Trophoblast cell (in vitro differentiated cells and primary cell): ENCODE data around the gene GNGT2.

Source experiments
- DNase-seq, 2 donors: peaks; one replicate each; pipeline ENCODE4 v3.0.0-alpha.2; 2016
- H2AFZ ChIP-seq: 2 replicates; pipeline ENCODE4 v1.6.1; 2013; ENCODE audit warnings: low read length, moderate library complexity, mild to moderate bottlenecking; ENCODE audit not compliant: insufficient read depth, poor library complexity
- H2AK5ac ChIP-seq: 2 replicates; pipeline ENCODE4 v1.6.1; 2013; ENCODE audit warnings: mild to moderate bottlenecking, low read length
- H2BK120ac ChIP-seq: 2 replicates; pipeline ENCODE4 v1.6.1; 2013; ENCODE audit warnings: low read length, mild to moderate bottlenecking, moderate library complexity; ENCODE audit not compliant: insufficient read depth, poor library complexity
- H2BK12ac ChIP-seq: 2 replicates; pipeline ENCODE4 v1.6.1; 2013; ENCODE audit warnings: mild to moderate bottlenecking, low read length, moderate library complexity
- H2BK5ac ChIP-seq: 2 replicates; pipeline ENCODE4 v1.6.1; 2013; ENCODE audit warnings: low read length, low read depth, moderate library complexity, mild to moderate bottlenecking; ENCODE audit not compliant: poor library complexity
- H3K14ac ChIP-seq: 2 replicates; pipeline ENCODE4 v1.6.1; 2013; ENCODE audit warnings: mild to moderate bottlenecking, low read length
- H3K18ac ChIP-seq: 2 replicates; pipeline ENCODE4 v1.6.1; 2013; ENCODE audit warnings: mild to moderate bottlenecking, low read length
- H3K23ac ChIP-seq: 2 replicates; pipeline ENCODE4 v1.6.1; 2013; ENCODE audit warnings: low read length
- H3K27ac ChIP-seq: 2 replicates; pipeline ENCODE4 v1.5.1; 2013; ENCODE audit warnings: low read depth, mild to moderate bottlenecking, inconsistent platforms, low read length, moderate library complexity
- H3K27me3 ChIP-seq: 2 replicates; pipeline ENCODE4 v1.6.1; 2013; ENCODE audit warnings: inconsistent platforms, mild to moderate bottlenecking, low read length, moderate library complexity; ENCODE audit not compliant: insufficient read depth
- H3K36me3 ChIP-seq, 2 experiments: 1 replicate in 1 of 2; 2 replicates in 1 of 2; pipeline ENCODE4 v1.6.1; 2013; ENCODE audit warnings: low read length in 2 of 2, mild to moderate bottlenecking in 2 of 2, moderate library complexity in 1 of 2; ENCODE audit not compliant: insufficient read depth in 2 of 2, control insufficient read depth in 1 of 2
- H3K4ac ChIP-seq: 2 replicates; pipeline ENCODE4 v1.6.1; 2013; ENCODE audit warnings: low read depth, mild to moderate bottlenecking, low read length, moderate library complexity
- H3K4me1 ChIP-seq, 2 experiments: 1 replicate in 1 of 2; 2 replicates in 1 of 2; pipeline ENCODE4 v1.6.1; 2013; ENCODE audit warnings: low read length in 2 of 2, mild to moderate bottlenecking in 2 of 2, moderate library complexity in 1 of 2; ENCODE audit not compliant: insufficient read depth in 2 of 2, control insufficient read depth in 1 of 2
- H3K4me2 ChIP-seq: 2 replicates; pipeline ENCODE4 v1.6.1; 2013; ENCODE audit warnings: inconsistent platforms, mild to moderate bottlenecking, low read length, moderate library complexity
- H3K4me3 ChIP-seq: 2 replicates; pipeline ENCODE4 v1.5.1; 2013; ENCODE audit warnings: mild to moderate bottlenecking, low read depth, low read length, inconsistent platforms
- H3K79me1 ChIP-seq: one replicate; pipeline ENCODE4 v1.6.1; 2013; ENCODE audit warnings: low read length
- H3K79me2 ChIP-seq: 2 replicates; pipeline ENCODE4 v1.6.1; 2013; ENCODE audit warnings: low read length, mild to moderate bottlenecking; ENCODE audit not compliant: control insufficient read depth, insufficient read depth, poor library complexity
- H3K9ac ChIP-seq: 2 replicates; pipeline ENCODE4 v1.6.1; 2013; ENCODE audit warnings: mild to moderate bottlenecking, low read length
- H3K9me3 ChIP-seq: 2 replicates; pipeline ENCODE4 v1.6.1; 2013; ENCODE audit warnings: low read depth, mild to moderate bottlenecking, control low read depth, inconsistent platforms, low read length; ENCODE audit not compliant: insufficient read depth
- H4K12ac ChIP-seq: 2 replicates; pipeline ENCODE4 v1.6.1; 2013; ENCODE audit warnings: low read depth, mild to moderate bottlenecking, low read length, moderate library complexity
- H4K8ac ChIP-seq: 2 replicates; pipeline ENCODE4 v1.6.1; 2013; ENCODE audit warnings: low read depth, mild to moderate bottlenecking, low read length, moderate library complexity
- H4K91ac ChIP-seq: one replicate; pipeline ENCODE4 v1.6.1; 2013; ENCODE audit warnings: low read depth, mild to moderate bottlenecking, low read length, moderate library complexity
- WGBS: extraction: QIAGEN DNeasy Blood & Tissue Kit; methylation state at CpG from one replicate; pipeline ENCODE4 v1.1.7; 2013; ENCODE audit warnings: missing lambda C conversion rate; ENCODE audit not compliant: insufficient read length, insufficient coverage; ENCODE audit errors: extremely low coverage; 5-methylcytosine and 5-hydroxymethylcytosine counted together

GNGT2 gene

GRCh38 chr17:49209061-49209571, 1.3 kb downstream of the GNGT2 start:
- DNase-seq: no peak
- Histone ChIP-seq H4K8ac (no peak overlapping the region), H3K4me1 (peaks cover 3 to 6% of the 10 kb centered on the region in 2 experiments), H2AFZ (no peak overlapping the region), H2BK12ac (no peak overlapping the region), H2BK120ac (no peak overlapping the region), H3K27ac (no peak overlapping the region), H3K79me2 (no peaks in the 10 kb centered on the region), H3K9me3 (no peaks in the 10 kb centered on the region), H3K4me3 (no peak overlapping the region), H3K36me3 (no peaks in the 10 kb centered on the region), H4K91ac (no peak overlapping the region), H3K4ac (no peak overlapping the region), H3K14ac (no peak overlapping the region), H2BK5ac (no peak overlapping the region), H3K4me2 (no peak overlapping the region), H3K79me1 (no peaks in the 10 kb centered on the region), H3K23ac (no peak overlapping the region), H2AK5ac (no peak overlapping the region), H3K27me3 (no peaks in the 10 kb centered on the region), H3K18ac (no peak overlapping the region), H3K9ac (no peak overlapping the region), H4K12ac (no peak overlapping the region)
- no CpG with 5 or more reads among the region's 10 CpGs for WGBS

GRCh38 chr17:49204516-49204915, 5.9 kb downstream of the GNGT2 start:
- Histone ChIP-seq H3K23ac (no peak overlapping the region), H3K18ac (no peak overlapping the region), H4K8ac (no peak overlapping the region), H4K91ac (no peak overlapping the region), H3K4me3 (no peak overlapping the region), H2AK5ac (no peak overlapping the region), H3K4ac (no peak overlapping the region), H3K27ac (no peak overlapping the region), H3K79me2 (no peaks in the 10 kb centered on the region), H4K12ac (no peak overlapping the region), H3K9me3 (no peaks in the 10 kb centered on the region), H3K9ac (no peak overlapping the region), H3K79me1 (no peaks in the 10 kb centered on the region), H2AFZ (no peak overlapping the region), H2BK120ac (no peak overlapping the region), H3K27me3 (no peaks in the 10 kb centered on the region), H2BK5ac (no peak overlapping the region), H2BK12ac (no peak overlapping the region), H3K14ac (no peak overlapping the region), H3K36me3 (no peaks in the 10 kb centered on the region), H3K4me1 (no peaks in the 10 kb centered on the region), H3K4me2 (no peak overlapping the region)
- DNase-seq: no peak
- WGBS: no CpG with 5 or more reads among the region's 2 CpGs

GRCh38 chr17:49203796-49204195, 6.6 kb downstream of the GNGT2 start:
- H4K12ac ChIP-seq: no peak overlapping the region
- H3K4ac ChIP-seq: no peak overlapping the region
- DNase-seq: no peak
- no peak overlapping the region for H3K14ac ChIP-seq
- H3K79me2 ChIP-seq: no peaks in the 10 kb centered on the region
- no peak overlapping the region for H3K9ac ChIP-seq
- no peak overlapping the region for H3K4me3 ChIP-seq
- H3K27me3 ChIP-seq: no peaks in the 10 kb centered on the region
- H2BK12ac ChIP-seq: no peak overlapping the region
- H3K4me1 ChIP-seq: no peaks in the 10 kb centered on the region
- H4K8ac ChIP-seq: no peak overlapping the region
- no peak overlapping the region for H3K27ac ChIP-seq
- H3K9me3 ChIP-seq: no peaks in the 10 kb centered on the region
- no peaks in the 10 kb centered on the region for H3K79me1 ChIP-seq
- H2BK5ac ChIP-seq: no peak overlapping the region
- H4K91ac ChIP-seq: no peak overlapping the region
- no peak overlapping the region for H3K18ac ChIP-seq
- H2AK5ac ChIP-seq: no peak overlapping the region
- H2BK120ac ChIP-seq: no peak overlapping the region
- no peak overlapping the region for H3K23ac ChIP-seq
- WGBS: no CpG with 5 or more reads among the region's 2 CpGs
- no peak overlapping the region for H2AFZ ChIP-seq
- H3K36me3 ChIP-seq: no peaks in the 10 kb centered on the region
- no peak overlapping the region for H3K4me2 ChIP-seq

GRCh38 chr17:49201481-49201927, 8.9 kb downstream of the GNGT2 start:
- Histone ChIP-seq H3K79me2 (no peaks in the 10 kb centered on the region), H2AFZ (no peak overlapping the region), H2BK12ac (no peak overlapping the region), H3K4me3 (no peak overlapping the region), H3K4me1 (no peaks in the 10 kb centered on the region), H3K18ac (no peak overlapping the region), H3K79me1 (no peaks in the 10 kb centered on the region), H4K12ac (no peak overlapping the region), H3K14ac (no peak overlapping the region), H3K36me3 (no peaks in the 10 kb centered on the region), H2AK5ac (no peak overlapping the region), H2BK120ac (no peak overlapping the region), H3K4ac (no peak overlapping the region), H3K27ac (no peak overlapping the region), H3K23ac (no peak overlapping the region), H3K9me3 (no peaks in the 10 kb centered on the region), H4K91ac (no peak overlapping the region), H3K27me3 (no peaks in the 10 kb centered on the region), H3K4me2 (no peak overlapping the region), H4K8ac (no peak overlapping the region), H2BK5ac (no peak overlapping the region), H3K9ac (no peak overlapping the region)
- no peak for DNase-seq
- no CpG with 5 or more reads among the region's 8 CpGs for WGBS
